ENCODE measurements around the gene PHC2.

PHC2 gene

GRCh38 chr1:33454646-33455282 lies 23.9 kb upstream of the PHC2 start:
- Histone ChIP-seq H3K9me2 (replicated peaks; ENCODE audit: low read depth, low read length) (no peaks in the 10 kb centered on the region), H3K4me1 (ENCODE audit: insufficient read depth, low read length, poor library complexity, severe bottlenecking) (peaks cover 3% of the 10 kb centered on the region), H3K4me2 (ENCODE audit: low read depth, low read length, poor library complexity, severe bottlenecking) (no peak overlapping the region), H3K36me3 (ENCODE audit: insufficient read depth, low read length) (no peaks in the 10 kb centered on the region), H3F3A (ENCODE audit: low read depth) (no peaks in the 10 kb centered on the region), H2AFZ (ENCODE audit: low read length) (no peak overlapping the region; the same call in 1 of the 2 replicates), H3K79me2 (ENCODE audit: insufficient read depth, low read length) (no peaks in the 10 kb centered on the region), H3K4me3 (ENCODE audit: low read length, poor library complexity, severe bottlenecking) (no peak overlapping the region), H3K27me3 (ENCODE audit: insufficient read depth, low read length, poor library complexity, severe bottlenecking) (no peaks in the 10 kb centered on the region), H4K20me1 (ENCODE audit: insufficient read depth, low read length, poor library complexity, severe bottlenecking) (no peaks in the 10 kb centered on the region), H3K9ac (ENCODE audit: low read depth, low read length, poor library complexity, severe bottlenecking) (no peak overlapping the region), H3K9me3 (ENCODE audit: insufficient read depth, low read depth, low read length) (no peaks in the 10 kb centered on the region)
- TF ChIP-seq EZH2phosphoT487 (IDR thresholded peaks at IDR 0.05; ENCODE audit: borderline replicate concordance): no peak
- no peak for TF ChIP-seq CTCF (conservative IDR thresholded peaks at IDR 0.05; ENCODE audit: low read length)

GRCh38 chr1:33446590-33446989 lies 15.7 kb upstream of the PHC2 start:
- Histone ChIP-seq H3K36me3 (ENCODE audit: insufficient read depth, low read length) (no peaks in the 10 kb centered on the region), H3K4me3 (ENCODE audit: low read length, poor library complexity, severe bottlenecking) (no peak overlapping the region), H3K4me1 (ENCODE audit: insufficient read depth, low read length, poor library complexity, severe bottlenecking) (no peaks in the 10 kb centered on the region), H3K9me3 (ENCODE audit: insufficient read depth, low read depth, low read length) (no peaks in the 10 kb centered on the region), H3K9me2 (replicated peaks; ENCODE audit: low read depth, low read length) (no peaks in the 10 kb centered on the region), H3F3A (ENCODE audit: low read depth) (no peaks in the 10 kb centered on the region), H3K9ac (ENCODE audit: low read depth, low read length, poor library complexity, severe bottlenecking) (no peak overlapping the region), H3K27me3 (ENCODE audit: insufficient read depth, low read length, poor library complexity, severe bottlenecking) (no peaks in the 10 kb centered on the region), H2AFZ (ENCODE audit: low read length) (no peak overlapping the region), H4K20me1 (ENCODE audit: insufficient read depth, low read length, poor library complexity, severe bottlenecking) (no peaks in the 10 kb centered on the region), H3K4me2 (ENCODE audit: low read depth, low read length, poor library complexity, severe bottlenecking) (no peak overlapping the region), H3K79me2 (ENCODE audit: insufficient read depth, low read length) (no peaks in the 10 kb centered on the region)
- TF ChIP-seq EZH2phosphoT487 (IDR thresholded peaks at IDR 0.05; ENCODE audit: borderline replicate concordance): no peak
- TF ChIP-seq CTCF (conservative IDR thresholded peaks at IDR 0.05; ENCODE audit: low read length): no peak

- H3F3A ChIP-seq (ENCODE audit: low read depth): no peaks in the 10 kb centered on the region
- H4K20me1 ChIP-seq (ENCODE audit: insufficient read depth, low read length, poor library complexity, severe bottlenecking): no peaks in the 10 kb centered on the region
- H3K79me2 ChIP-seq (ENCODE audit: insufficient read depth, low read length): no peaks in the 10 kb centered on the region
- no peak overlapping the region for H3K9ac ChIP-seq (ENCODE audit: low read depth, low read length, poor library complexity, severe bottlenecking)
- no peaks in the 10 kb centered on the region for H3K9me2 ChIP-seq (replicated peaks; ENCODE audit: low read depth, low read length)
- H3K4me3 ChIP-seq (ENCODE audit: low read length, poor library complexity, severe bottlenecking): no peak overlapping the region
- H3K27me3 ChIP-seq (ENCODE audit: insufficient read depth, low read length, poor library complexity, severe bottlenecking): no peaks in the 10 kb centered on the region
- no peaks in the 10 kb centered on the region for H3K9me3 ChIP-seq (ENCODE audit: insufficient read depth, low read depth, low read length)
- H3K36me3 ChIP-seq (ENCODE audit: insufficient read depth, low read length): no peaks in the 10 kb centered on the region
- TF ChIP-seq EZH2phosphoT487 (IDR thresholded peaks at IDR 0.05; ENCODE audit: borderline replicate concordance) (no peak), CTCF (conservative IDR thresholded peaks at IDR 0.05; ENCODE audit: low read length) (no peak)
- no peak overlapping the region for H3K4me2 ChIP-seq (ENCODE audit: low read depth, low read length, poor library complexity, severe bottlenecking)
- H3K4me1 ChIP-seq (ENCODE audit: insufficient read depth, low read length, poor library complexity, severe bottlenecking): no peaks in the 10 kb centered on the region
- H2AFZ ChIP-seq (ENCODE audit: low read length): no peak overlapping the region
Measured at GRCh38 chr1:33445108-33445507, 14.2 kb upstream of the PHC2 start.
